Measurements from ENCODE around the gene TLCD4. TPM values are rescaled to one million over a fixed set of nuclear protein-coding genes. Genes with fewer than 3 reads are reported as not detected.

Gene TLCD4
- total and polyA plus RNA-seq, 2 of the 13 experiments (the other 11 are each of a cell fraction or from before 2014, with no cell fraction given), result 4.7 to 14.5 TPM

DNA sequence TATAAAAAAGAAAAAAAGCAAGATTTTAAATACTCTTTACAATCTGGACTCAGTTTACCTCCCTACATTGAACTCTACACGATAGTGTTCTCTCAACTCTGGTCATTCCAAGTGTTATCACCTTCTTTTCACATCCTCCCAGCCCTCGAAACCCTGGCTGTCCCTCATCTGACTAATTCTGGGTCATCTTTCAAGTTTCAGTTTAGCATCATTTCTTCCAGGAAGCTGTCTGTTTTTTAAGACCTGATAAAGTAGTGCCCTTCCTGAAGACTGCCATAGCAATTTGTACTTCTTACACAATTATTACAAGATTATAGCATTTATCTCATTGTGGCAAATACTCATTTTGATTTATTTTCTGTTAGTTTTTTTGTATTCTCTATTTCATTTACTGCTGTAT, 45.6 kb upstream of the TLCD4 start (continued):
- TF ChIP-seq, protein P1, sequence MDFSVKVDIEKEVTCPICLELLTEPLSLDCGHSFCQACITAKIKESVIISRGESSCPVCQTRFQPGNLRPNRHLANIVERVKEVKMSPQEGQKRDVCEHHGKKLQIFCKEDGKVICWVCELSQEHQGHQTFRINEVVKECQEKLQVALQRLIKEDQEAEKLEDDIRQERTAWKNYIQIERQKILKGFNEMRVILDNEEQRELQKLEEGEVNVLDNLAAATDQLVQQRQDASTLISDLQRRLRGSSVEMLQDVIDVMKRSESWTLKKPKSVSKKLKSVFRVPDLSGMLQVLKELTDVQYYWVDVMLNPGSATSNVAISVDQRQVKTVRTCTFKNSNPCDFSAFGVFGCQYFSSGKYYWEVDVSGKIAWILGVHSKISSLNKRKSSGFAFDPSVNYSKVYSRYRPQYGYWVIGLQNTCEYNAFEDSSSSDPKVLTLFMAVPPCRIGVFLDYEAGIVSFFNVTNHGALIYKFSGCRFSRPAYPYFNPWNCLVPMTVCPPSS (IDR thresholded peaks at IDR 0.05), result no peak
- no peak for TF ChIP-seq ARNT (IDR thresholded peaks at IDR 0.05)
- TF ChIP-seq MED1 (CRISPR knock-in tag; IDR thresholded peaks at IDR 0.05), result no peak
- TF ChIP-seq NCOR1 (IDR thresholded peaks at IDR 0.05; ENCODE audit: borderline replicate concordance, low read length), result no peak
- TF ChIP-seq ZNF543 (CRISPR knock-in tag; IDR thresholded peaks at IDR 0.05), result no peak
- TF ChIP-seq SIX1 (CRISPR knock-in tag; IDR thresholded peaks at IDR 0.05; ENCODE audit: borderline replicate concordance), result no peak
- TF ChIP-seq EED (CRISPR knock-in tag; IDR thresholded peaks at IDR 0.05), result no peak
- no peak for TF ChIP-seq ZNF530 (CRISPR knock-in tag; IDR thresholded peaks at IDR 0.05; ENCODE audit: low read depth)

DNA sequence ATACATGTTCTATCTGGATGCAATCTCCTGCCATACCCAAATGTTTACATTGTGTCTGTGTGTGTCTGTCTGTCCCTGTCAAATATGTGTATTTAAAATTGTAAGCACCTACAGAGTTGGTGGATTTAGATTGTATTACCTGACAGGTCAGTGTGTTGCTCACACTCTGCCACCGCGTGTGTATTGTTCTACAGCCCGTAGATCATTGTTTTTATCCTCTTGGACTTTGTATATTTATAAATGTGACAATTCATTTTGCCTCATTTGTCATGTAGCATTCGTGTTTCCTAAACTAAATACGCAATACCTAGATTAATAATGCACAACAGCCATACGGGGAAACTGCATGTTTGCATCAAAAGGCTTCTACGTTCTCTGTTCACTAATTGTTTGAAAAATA, 45.0 kb upstream of the TLCD4 start:
- BruUV-seq (replicated peaks), result TSS peak; percentile 65
- POLR2A ChIA-PET, result interaction anchor here (2.1 to 3.9 kb wide), 2 partner anchors 12 to 161 kb away, joined by 32 to 36 read pairs; partner anchors contain the start of gene RWDD3

More for the DNA sequence above, 45.0 kb upstream of the TLCD4 start:
- H3K4me3 ChIP-seq (replicated peaks in 1 of 3; ENCODE audit: insufficient read depth in 1 of 3, low read depth in 2 of 3, low read length in 3 of 3), result peak overlapping the region; percentile 90 to 96 (median 93)
- no peaks in the 10 kb centered on the region for H4K20me1 ChIP-seq (ENCODE audit: insufficient read depth, low read length)
- intact Hi-C loops (cut with micrococcal nuclease; ENCODE audit: unreplicated experiment) (loop anchor here (1.0 kb wide), 1 partner anchor 161 kb away; no protein-coding TSS in a partner anchor), in situ Hi-C loops (cut with HindIII; ENCODE audit: extremely low pct_ligation_motif_present, low pct_unique_long_range_greater_than_20kb) (loop anchor here (10.0 kb wide), 1 partner anchor 53 kb away; no protein-coding TSS in a partner anchor)
- TF ChIP-seq ZNF724P (CRISPR knock-in tag; IDR thresholded peaks at IDR 0.05; ENCODE audit: borderline replicate concordance), result no peak
- TF ChIP-seq ZNF430 (CRISPR knock-in tag; IDR thresholded peaks at IDR 0.05), result peak; percentile 24; the same call in 1 of the 2 replicates
- H3K27me3 ChIP-seq (ENCODE audit: control insufficient read depth in 1 of 2, insufficient read depth in 2 of 2, low read length in 2 of 2), result no peaks in the 10 kb centered on the region
- H3K36me3 ChIP-seq (replicated peaks in 1 of 2; ENCODE audit: control insufficient read depth in 1 of 2, insufficient read depth in 2 of 2, low read length in 2 of 2), result no peaks in the 10 kb centered on the region
- FAIRE-seq, result no peak
- no peak for ATAC-seq
- H3K4me2 ChIP-seq (ENCODE audit: low read depth, low read length), result peak overlapping the region; percentile 97
- WGBS (ENCODE audit: low lambda C conversion rate), result 1% methylated on average over 7 of the region's 7 CpGs
- H3K27ac ChIP-seq (ENCODE audit: extremely low read length, insufficient read depth, low read length), result peak overlapping the region; percentile 80
- peaks cover 6% of the 10 kb centered on the region for H3K79me2 ChIP-seq (ENCODE audit: insufficient read depth, low read length)
- CTCF ChIA-PET (ENCODE audit: low intra/inter-chr PET ratio, low total read pairs), result no interaction called here
- H3K9ac ChIP-seq (ENCODE audit: insufficient read depth, low read depth, low read length), result peak overlapping the region; percentile 77
- DNase-seq (ENCODE audit: low spot score), result no peak
- H2AFZ ChIP-seq (ENCODE audit: low read length), result no peak overlapping the region
- H3K4me1 ChIP-seq (ENCODE audit: insufficient read depth, low read length), result peaks cover 72% of the 10 kb centered on the region
- no peaks in the 10 kb centered on the region for H3K9me3 ChIP-seq (ENCODE audit: low read length)
